Heart left ventricle (tissue), 13 donors: Measurements from ENCODE around the gene GAMT.

Experiments
- POLR2A ChIP-seq, 2 donors: fragments of 450-650 bp; IDR thresholded peaks; one replicate each; pipeline ENCODE4 v1.6.1; 2017; ENCODE audit warnings: antibody characterized with exemption in 2 of 2, mild to moderate bottlenecking in 2 of 2, moderate library complexity in 2 of 2
- TF ChIP-seq, protein P1 (sequence below), 12 donors: fragments of 200-600 bp; sonication (generic) in 4 of 12; IDR thresholded peaks; one replicate each; pipeline versions ENCODE4 v1.5.0 to v1.8.0; 2018 to 2022; ENCODE audit warnings: antibody characterized with exemption in 12 of 12, mild to moderate bottlenecking in 5 of 12
- donor health status: ischemic (EF 13 %, LVEDD 7.1; RV severe dilation, severe dysfunction).
- donor health status: DM: no; HTN: yes; CAD: no.
- donor health status: DM: no; HTN: no; CAD: no.
- donor health status: ischemic (EF 25% LVEDD 6.9; RV normal size, moderate dysfunction).
- donor health status: ischemic (EF 25% LVEDD 5.7; RV mildly dilated, moderate dysfunction).
- donor health status: ischemic (EF 35%, LVEDD 5.7; RV mildly dilated, moderate dysfunction).
- donor health status: nonischemic (EF 11% LVEDD 7.7; RV severe dilation, severe dysfunction).
- donor health status: DM: yes; HTN: yes; CAD: no.
- donor health status: PGD.
- donor health status: ischemic (EF 29% LVEDD 5.4; RV normal size, mild dysfunction).
- donor health status: nonischemic (EF 23%, LVEDD 6.1; RV moderate dilation, normal function).

DNA sequence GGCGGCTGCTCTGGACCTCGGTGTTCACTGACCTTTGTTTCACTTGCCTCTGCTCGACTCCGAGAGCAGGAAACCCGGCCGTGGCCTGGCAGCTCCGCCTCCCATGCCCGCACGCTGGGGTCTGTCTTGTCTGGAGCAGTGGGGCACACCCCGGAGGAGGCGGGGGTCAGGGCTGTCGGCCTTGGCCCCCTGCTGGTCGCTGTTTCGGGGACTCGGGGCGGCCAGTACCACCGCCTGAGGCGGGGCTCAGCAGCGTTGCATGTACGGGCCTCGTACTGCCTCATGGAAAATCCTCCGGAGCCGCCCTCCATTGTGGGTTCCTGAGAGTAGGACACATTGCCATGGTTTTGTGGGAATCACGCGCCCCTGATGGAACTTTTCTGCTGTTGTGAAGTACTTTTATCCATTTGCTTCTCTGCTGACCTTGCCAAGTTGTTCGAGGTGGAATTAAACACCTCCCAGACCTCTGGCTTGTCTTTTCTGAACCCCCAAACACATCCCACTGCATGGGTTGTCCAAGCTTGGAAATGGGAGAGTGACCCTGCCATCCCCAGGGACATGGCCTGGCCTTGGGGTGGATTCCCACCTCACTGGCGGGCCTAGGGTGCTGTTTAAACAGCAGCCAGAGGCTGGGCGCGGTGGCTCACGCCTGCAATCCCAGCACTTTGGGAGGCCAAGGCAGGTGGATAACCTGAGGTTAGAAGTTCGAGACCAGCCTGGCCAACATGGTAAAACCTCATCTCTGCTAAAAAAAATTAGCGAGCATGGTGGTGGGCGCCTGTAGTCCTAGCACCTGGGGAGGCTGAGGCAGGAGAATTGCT is 23.2 kb downstream of the GAMT start:
- TF ChIP-seq, protein P1, sequence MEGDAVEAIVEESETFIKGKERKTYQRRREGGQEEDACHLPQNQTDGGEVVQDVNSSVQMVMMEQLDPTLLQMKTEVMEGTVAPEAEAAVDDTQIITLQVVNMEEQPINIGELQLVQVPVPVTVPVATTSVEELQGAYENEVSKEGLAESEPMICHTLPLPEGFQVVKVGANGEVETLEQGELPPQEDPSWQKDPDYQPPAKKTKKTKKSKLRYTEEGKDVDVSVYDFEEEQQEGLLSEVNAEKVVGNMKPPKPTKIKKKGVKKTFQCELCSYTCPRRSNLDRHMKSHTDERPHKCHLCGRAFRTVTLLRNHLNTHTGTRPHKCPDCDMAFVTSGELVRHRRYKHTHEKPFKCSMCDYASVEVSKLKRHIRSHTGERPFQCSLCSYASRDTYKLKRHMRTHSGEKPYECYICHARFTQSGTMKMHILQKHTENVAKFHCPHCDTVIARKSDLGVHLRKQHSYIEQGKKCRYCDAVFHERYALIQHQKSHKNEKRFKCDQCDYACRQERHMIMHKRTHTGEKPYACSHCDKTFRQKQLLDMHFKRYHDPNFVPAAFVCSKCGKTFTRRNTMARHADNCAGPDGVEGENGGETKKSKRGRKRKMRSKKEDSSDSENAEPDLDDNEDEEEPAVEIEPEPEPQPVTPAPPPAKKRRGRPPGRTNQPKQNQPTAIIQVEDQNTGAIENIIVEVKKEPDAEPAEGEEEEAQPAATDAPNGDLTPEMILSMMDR (IDR thresholded peaks at IDR 0.05), result peak in 2 of 12 donors; percentile 6 to 8
- TF ChIP-seq POLR2A (IDR thresholded peaks at IDR 0.05), result no peak
